OCI-LY7 (cell line): ENCODE data around the gene SMARCC1. TPM values are rescaled to one million over a fixed set of nuclear protein-coding genes. Genes with fewer than 3 reads are reported as not detected.

ENCODE experiments used
- BruUV-seq: library from RNA; stranded (reverse); fragments of 400-500 nt; replicated peaks from 2 replicates; lab custom pipeline; 2021; lab: Mats Ljungman, UMichigan
- CTCF ChIA-PET: fragments of 300-600 bp; sonication (Branson Sonifier 250); formaldehyde crosslinking; loops from one replicate; lab custom pipeline; 2022; ENCODE audit warnings: antibody characterized with exemption; ENCODE audit not compliant: unreplicated experiment; lab: Charles Lee
- POLR2A ChIA-PET: fragments of 300-600 bp; sonication (Branson Sonifier 250); formaldehyde crosslinking; loops from one replicate; lab custom pipeline; 2022; ENCODE audit warnings: antibody characterized with exemption; lab: Charles Lee
- DNase-seq: peaks from one replicate; pipeline ENCODE4 v3.0.0-alpha.2; 2015; ENCODE audit warnings: low spot score
- H2AFZ ChIP-seq: fragments of 200-600 bp; sonication (generic), shearing (Covaris generic); 2 replicates; pipeline ENCODE4 v1.6.1; 2014; ENCODE audit warnings: mild to moderate bottlenecking, antibody characterized with exemption, low read length, moderate library complexity
- H3K27ac ChIP-seq: fragments of 200-600 bp; sonication (generic); 2 replicates; pipeline ENCODE4 v1.5.1; 2014; ENCODE audit warnings: mixed run types, low read depth, mild to moderate bottlenecking, moderate library complexity, low read length, inconsistent platforms; ENCODE audit not compliant: poor library complexity, severe bottlenecking
- H3K36me3 ChIP-seq: fragments of 200-600 bp; sonication (generic); 2 replicates; pipeline ENCODE4 v1.6.1; 2014; ENCODE audit warnings: mild to moderate bottlenecking, antibody characterized with exemption, low read length, moderate library complexity, mixed read lengths; ENCODE audit not compliant: insufficient read depth
- H3K4me1 ChIP-seq: fragments of 200-600 bp; sonication (generic); 2 replicates; pipeline ENCODE4 v1.5.1; 2014; ENCODE audit warnings: mild to moderate bottlenecking, low read length; ENCODE audit not compliant: insufficient read depth, poor library complexity, severe bottlenecking
- H3K4me2 ChIP-seq: fragments of 200-600 bp; sonication (generic); 2 replicates; pipeline ENCODE4 v1.6.1; 2014; ENCODE audit warnings: mild to moderate bottlenecking, low read length
- H3K4me3 ChIP-seq: fragments of 200-600 bp; sonication (generic); 2 replicates; pipeline ENCODE4 v1.5.1; 2014; ENCODE audit warnings: mild to moderate bottlenecking, low read depth, low read length; ENCODE audit not compliant: poor library complexity, severe bottlenecking
- H3K79me2 ChIP-seq: fragments of 200-600 bp; sonication (generic); 2 replicates; pipeline ENCODE4 v1.6.1; 2016; ENCODE audit warnings: low read depth, mild to moderate bottlenecking, low read length, moderate library complexity, mixed read lengths; ENCODE audit not compliant: insufficient read depth
- H3K9me2 ChIP-seq: fragments of 200-600 bp; sonication (generic); 2 replicates; pipeline ENCODE4 v1.6.1; 2016; ENCODE audit warnings: mild to moderate bottlenecking, low read length, mixed read lengths; ENCODE audit not compliant: insufficient read depth
- H3K9me3 ChIP-seq: fragments of 200-600 bp; sonication (generic); 2 replicates; pipeline ENCODE4 v1.6.1; 2014; ENCODE audit warnings: mild to moderate bottlenecking, mixed run types, low read length, mixed read lengths
- H4K20me1 ChIP-seq: fragments of 200-600 bp; sonication (generic); 2 replicates; pipeline ENCODE4 v1.6.1; 2014; ENCODE audit warnings: mild to moderate bottlenecking, antibody characterized with exemption, low read length, moderate library complexity, mixed read lengths; ENCODE audit not compliant: insufficient read depth
- EZH2phosphoT487 ChIP-seq: fragments of 200-600 bp; sonication (generic); IDR thresholded peaks from 2 replicates; pipeline ENCODE4 v1.6.1; 2018; ENCODE audit warnings: low read depth, borderline replicate concordance, mild to moderate bottlenecking, mixed run types, antibody characterized with exemption, low read length, moderate library complexity, mixed read lengths
- intact Hi-C: fragments of 100-400 bp; cut with micrococcal nuclease; formaldehyde crosslinking; loops from one replicate; pipeline ENCODE4 v1.10.0; 2022; ENCODE audit not compliant: unreplicated experiment
- total RNA-seq, 2 experiments: library from RNA; depleted of rRNA in 1 of 2; stranded (reverse); fragments of >200 nt in 1 of 2; shearing (Covaris generic) in 1 of 2; gene quantifications; 2 replicates each; pipeline ENCODE4 v1.2.3, GENCODE V29; 2014 to 2022
- TF ChIP-seq, protein P1 (sequence below): fragments of 200-600 bp; sonication (generic); conservative IDR thresholded peaks from 2 replicates; pipeline ENCODE4 v1.5.1; 2014; ENCODE audit warnings: mild to moderate bottlenecking, antibody characterized with exemption, low read length, moderate library complexity, mixed read lengths

SMARCC1 gene
- total RNA-seq, 2 experiments from 2014 or later, result 83.2 to 176 TPM

DNA sequence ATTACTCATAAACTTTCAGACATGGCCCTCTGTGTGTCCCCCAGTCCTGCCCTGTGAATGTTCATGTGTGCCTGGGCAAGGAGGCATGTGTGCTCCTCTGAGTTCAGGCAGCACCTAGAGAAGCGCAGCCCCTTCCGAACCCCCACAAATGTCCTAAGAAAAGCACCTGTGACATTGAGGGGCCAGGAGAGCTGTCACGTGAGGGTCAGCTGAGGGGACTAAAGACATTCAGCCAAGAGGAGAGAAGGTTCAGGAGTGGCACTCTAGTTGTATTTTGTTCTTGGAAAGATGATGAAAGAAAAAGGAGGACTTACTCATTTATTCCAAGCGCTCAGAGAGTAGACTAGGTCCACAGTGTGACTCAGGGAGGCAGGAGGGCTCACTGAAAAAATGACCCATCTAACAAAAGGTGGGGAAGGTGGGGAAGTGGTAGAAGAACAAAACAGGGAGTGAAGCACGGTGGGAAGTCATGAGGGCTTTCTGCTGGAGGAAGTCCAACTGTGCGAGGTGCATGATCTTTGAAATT lies 240.0 kb downstream of the SMARCC1 start:
- no peak for TF ChIP-seq EZH2phosphoT487
- TF ChIP-seq, protein P1, sequence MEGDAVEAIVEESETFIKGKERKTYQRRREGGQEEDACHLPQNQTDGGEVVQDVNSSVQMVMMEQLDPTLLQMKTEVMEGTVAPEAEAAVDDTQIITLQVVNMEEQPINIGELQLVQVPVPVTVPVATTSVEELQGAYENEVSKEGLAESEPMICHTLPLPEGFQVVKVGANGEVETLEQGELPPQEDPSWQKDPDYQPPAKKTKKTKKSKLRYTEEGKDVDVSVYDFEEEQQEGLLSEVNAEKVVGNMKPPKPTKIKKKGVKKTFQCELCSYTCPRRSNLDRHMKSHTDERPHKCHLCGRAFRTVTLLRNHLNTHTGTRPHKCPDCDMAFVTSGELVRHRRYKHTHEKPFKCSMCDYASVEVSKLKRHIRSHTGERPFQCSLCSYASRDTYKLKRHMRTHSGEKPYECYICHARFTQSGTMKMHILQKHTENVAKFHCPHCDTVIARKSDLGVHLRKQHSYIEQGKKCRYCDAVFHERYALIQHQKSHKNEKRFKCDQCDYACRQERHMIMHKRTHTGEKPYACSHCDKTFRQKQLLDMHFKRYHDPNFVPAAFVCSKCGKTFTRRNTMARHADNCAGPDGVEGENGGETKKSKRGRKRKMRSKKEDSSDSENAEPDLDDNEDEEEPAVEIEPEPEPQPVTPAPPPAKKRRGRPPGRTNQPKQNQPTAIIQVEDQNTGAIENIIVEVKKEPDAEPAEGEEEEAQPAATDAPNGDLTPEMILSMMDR, result no peak
- H3K4me3 ChIP-seq, result no peak overlapping the region
- H2AFZ ChIP-seq, result no peak overlapping the region
- no peak overlapping the region for H3K27ac ChIP-seq
- H3K4me1 ChIP-seq, result no peaks in the 10 kb centered on the region
- H4K20me1 ChIP-seq, result no peaks in the 10 kb centered on the region
- no peaks in the 10 kb centered on the region for H3K36me3 ChIP-seq
- POLR2A ChIA-PET, result no interaction called here
- CTCF ChIA-PET, result no interaction called here
- no TSS peak for BruUV-seq
- no peaks in the 10 kb centered on the region for H3K79me2 ChIP-seq
- no peaks in the 10 kb centered on the region for H3K9me3 ChIP-seq
- H3K9me2 ChIP-seq, result no peaks in the 10 kb centered on the region
- intact Hi-C loops, result no loop called here
- no peak overlapping the region for H3K4me2 ChIP-seq
- no peak for DNase-seq

DNA sequence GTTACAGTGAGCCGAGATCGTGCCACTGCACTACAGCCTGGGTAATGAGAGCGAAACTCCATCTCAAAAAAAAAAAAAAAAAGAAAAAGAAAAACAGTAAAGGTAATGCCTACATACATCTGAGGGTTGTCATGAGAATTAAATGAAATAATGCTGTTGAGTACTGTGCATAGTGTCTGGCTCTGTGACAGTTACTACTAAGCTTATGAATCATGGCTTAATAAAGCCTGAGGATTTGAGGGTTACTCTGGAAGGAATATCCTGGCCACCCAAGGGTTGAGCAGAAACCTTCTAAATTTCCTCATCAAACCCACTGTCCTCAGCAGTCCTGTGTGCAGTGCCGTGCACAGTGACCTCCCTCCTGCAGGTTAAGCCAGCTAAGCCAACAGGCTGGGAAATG lies 241.4 kb downstream of the SMARCC1 start:
- CTCF ChIA-PET, result no interaction called here
- POLR2A ChIA-PET, result interaction anchor here (0.5 to 0.7 kb wide), 3 partner anchors 18 to 707 kb away, joined by 3 to 6 read pairs (median 4); no protein-coding TSS in a partner anchor
- no TSS peak for BruUV-seq

DNA sequence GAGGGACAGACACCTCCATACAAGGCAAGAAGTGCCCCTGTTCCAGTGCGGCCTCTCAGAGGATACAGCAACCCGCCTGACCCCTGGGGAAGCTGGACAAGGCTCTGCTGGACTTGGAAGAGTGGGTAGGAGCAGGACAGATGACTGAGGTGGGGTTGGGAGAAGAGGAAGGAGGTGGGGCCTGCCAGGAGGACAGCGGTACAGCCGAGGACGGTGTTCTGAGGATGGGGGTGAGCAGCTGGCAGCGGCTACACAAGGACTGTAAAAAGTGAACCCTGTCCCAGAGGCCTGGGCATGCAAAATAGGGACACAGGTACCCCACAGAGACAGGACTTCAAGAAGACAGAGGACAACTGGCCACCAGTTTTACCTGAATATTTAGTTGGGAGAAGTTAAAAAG lies 244.7 kb downstream of the SMARCC1 start:
- Histone ChIP-seq H3K9me2 (no peaks in the 10 kb centered on the region), H3K36me3 (no peaks in the 10 kb centered on the region), H3K4me1 (no peaks in the 10 kb centered on the region), H3K79me2 (no peaks in the 10 kb centered on the region), H3K27ac (no peak overlapping the region), H2AFZ (no peak overlapping the region), H3K4me2 (no peak overlapping the region), H3K4me3 (no peak overlapping the region), H4K20me1 (no peaks in the 10 kb centered on the region), H3K9me3 (no peaks in the 10 kb centered on the region)
- DNase-seq, result no peak
- TF ChIP-seq, protein P1, result no peak
- no TSS peak for BruUV-seq
- POLR2A ChIA-PET, result interaction anchor here (0.6 kb wide), 1 partner anchor 419 kb away, joined by 3 read pairs; no protein-coding TSS in a partner anchor
- CTCF ChIA-PET, result no interaction called here
- intact Hi-C loops, result no loop called here

More for the DNA sequence above, 241.4 kb downstream of the SMARCC1 start:
- Histone ChIP-seq H2AFZ (no peak overlapping the region), H3K9me2 (no peaks in the 10 kb centered on the region), H3K36me3 (no peaks in the 10 kb centered on the region), H3K9me3 (no peaks in the 10 kb centered on the region), H3K27ac (no peak overlapping the region), H3K4me2 (no peak overlapping the region), H3K4me1 (no peaks in the 10 kb centered on the region), H3K4me3 (no peak overlapping the region), H4K20me1 (no peaks in the 10 kb centered on the region), H3K79me2 (no peaks in the 10 kb centered on the region)
- TF ChIP-seq, protein P1, result no peak
- no peak for TF ChIP-seq EZH2phosphoT487
- DNase-seq, result no peak
- intact Hi-C loops, result no loop called here
